ENCODE data around the gene PEX16.

DNA sequence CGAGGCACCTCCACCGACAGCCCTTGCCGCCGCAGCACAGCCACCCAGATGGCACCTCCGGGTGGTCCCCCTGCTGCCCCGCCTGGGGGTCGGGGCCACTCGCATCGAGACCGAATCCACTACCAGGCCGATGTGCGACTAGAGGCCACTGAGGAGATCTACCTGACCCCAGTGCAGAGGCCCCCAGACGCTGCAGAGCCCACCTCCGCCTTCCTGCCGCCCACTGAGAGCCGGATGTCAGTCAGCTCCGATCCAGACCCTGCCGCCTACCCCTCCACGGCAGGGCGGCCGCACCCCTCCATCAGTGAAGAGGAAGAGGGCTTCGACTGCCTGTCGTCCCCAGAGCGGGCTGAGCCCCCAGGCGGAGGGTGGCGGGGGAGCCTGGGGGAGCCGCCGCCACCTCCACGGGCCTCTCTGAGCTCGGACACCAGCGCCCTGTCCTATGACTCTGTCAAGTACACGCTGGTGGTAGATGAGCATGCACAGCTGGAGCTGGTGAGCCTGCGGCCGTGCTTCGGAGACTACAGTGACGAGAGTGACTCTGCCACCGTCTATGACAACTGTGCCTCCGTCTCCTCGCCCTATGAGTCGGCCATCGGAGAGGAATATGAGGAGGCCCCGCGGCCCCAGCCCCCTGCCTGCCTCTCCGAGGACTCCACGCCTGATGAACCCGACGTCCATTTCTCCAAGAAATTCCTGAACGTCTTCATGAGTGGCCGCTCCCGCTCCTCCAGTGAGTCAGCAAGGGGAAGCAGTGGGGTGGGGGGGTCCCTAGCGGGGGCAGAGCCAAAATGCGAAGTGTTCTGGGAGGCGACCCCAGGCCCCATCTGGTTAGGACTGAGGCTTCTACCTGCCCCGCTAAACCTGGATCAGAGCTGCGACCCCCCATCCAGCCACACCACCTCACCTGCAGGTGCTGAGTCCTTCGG, 15.0 kb downstream of the PEX16 start:
- TF ChIP-seq, protein P1, sequence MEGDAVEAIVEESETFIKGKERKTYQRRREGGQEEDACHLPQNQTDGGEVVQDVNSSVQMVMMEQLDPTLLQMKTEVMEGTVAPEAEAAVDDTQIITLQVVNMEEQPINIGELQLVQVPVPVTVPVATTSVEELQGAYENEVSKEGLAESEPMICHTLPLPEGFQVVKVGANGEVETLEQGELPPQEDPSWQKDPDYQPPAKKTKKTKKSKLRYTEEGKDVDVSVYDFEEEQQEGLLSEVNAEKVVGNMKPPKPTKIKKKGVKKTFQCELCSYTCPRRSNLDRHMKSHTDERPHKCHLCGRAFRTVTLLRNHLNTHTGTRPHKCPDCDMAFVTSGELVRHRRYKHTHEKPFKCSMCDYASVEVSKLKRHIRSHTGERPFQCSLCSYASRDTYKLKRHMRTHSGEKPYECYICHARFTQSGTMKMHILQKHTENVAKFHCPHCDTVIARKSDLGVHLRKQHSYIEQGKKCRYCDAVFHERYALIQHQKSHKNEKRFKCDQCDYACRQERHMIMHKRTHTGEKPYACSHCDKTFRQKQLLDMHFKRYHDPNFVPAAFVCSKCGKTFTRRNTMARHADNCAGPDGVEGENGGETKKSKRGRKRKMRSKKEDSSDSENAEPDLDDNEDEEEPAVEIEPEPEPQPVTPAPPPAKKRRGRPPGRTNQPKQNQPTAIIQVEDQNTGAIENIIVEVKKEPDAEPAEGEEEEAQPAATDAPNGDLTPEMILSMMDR (conservative IDR thresholded peaks at IDR 0.05): no peak
- no peak for TF ChIP-seq EZH2 (IDR thresholded peaks at IDR 0.05; ENCODE audit: low read depth)

Measured in PC-9 (cell line).